NCI-H2227 (cell line): Measurements from ENCODE around the gene SPN.
"Not testable (repeated sequence)": the region's sequence is repeated elsewhere in the genome, so short reads cannot be mapped to it uniquely, and the experiment has no call there.

Experiments used
- DNase-seq: peaks from one replicate; lab custom pipeline; 2025; ENCODE audit not compliant: unreplicated experiment; lab: John Stamatoyannopoulos, UW

SPN gene

DNA sequence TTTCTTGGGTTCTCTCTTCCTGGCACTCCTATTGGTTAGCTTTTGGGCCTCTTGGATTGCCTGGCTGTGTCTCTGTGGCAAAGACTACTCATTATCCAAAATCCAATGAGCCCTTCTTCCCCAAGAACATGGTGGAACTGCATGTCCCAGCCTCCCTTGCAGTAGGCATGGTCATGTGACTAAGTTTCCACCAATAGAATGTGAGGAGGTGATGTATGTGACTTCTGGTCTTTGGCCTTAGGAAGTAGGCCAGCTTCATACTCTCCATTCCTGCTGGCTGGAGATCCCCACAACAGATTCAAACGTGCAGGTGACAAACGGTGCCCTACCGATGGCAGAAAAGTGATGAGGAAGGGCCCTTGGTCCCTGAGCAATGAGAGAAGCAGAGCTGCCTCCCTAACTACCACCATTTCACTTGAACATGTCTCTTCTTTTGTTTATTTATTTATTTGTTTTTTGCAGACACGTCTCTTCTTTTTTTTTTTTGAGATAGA is 17.3 kb upstream of the SPN start:
- peak; percentile 42 for DNase-seq

DNA sequence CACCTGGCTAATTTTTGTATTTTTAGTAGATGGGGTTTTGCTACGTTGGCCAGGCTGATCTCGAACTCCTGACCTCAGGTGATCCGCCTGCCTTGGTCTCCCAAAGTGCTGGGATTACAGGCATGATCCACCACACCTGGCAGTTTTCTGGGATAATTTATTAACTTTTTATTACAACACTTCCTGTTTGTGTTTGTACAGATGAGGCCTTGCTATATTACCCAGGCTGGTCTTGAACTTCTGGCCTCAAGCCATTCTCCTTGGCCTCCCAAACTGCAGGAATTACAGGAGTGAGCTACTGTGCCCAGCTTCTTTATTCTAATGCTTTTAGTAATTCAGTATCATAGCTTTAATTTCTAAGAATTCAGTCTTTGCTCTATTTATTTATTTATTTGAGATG is 16.1 kb upstream of the SPN start:
- DNase-seq: no peak

DNA sequence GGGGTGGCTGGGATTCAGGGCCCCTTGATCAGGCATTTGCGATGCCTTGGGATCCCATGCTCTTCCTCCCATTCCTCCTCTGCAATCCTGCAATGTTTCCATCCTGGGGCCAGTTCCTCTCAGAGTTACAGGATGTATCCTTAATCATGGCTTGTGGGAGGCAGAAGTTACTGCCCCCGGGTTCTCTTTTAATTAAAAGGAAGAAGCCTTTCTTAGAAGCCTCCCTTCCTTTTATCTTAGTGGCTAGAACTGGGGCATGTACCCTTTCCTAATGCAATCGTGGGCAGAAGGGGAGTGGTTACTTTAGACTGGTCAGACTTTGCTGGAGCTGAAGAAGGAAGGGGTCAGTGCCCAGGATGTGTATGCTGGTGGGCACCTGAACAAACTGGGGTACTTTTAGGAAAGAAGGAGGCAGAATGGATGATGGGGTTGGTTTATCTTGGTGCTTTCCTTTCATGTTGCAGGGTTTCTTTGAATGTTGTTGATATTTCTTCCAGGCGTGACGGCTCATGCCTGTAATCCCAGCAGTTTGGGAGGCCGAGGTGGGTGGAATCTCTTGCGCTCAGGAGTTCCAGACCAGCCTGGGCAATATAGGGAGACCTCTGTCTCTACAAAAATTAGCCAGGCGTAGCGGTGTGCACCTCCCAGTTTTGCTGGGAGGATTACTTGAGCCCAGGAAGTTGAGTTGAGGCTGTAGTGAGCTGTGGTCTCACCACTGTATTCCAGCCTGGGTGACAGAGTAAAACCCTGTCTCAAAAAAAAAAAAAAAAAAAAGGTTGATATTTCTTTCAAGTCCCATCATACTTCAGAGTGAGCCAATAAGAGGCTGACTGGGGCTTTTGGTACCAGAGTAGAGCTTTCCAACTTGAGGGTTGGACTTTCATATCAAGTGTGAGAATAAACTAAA is 13.2 kb upstream of the SPN start:
- DNase-seq: no peak

DNA sequence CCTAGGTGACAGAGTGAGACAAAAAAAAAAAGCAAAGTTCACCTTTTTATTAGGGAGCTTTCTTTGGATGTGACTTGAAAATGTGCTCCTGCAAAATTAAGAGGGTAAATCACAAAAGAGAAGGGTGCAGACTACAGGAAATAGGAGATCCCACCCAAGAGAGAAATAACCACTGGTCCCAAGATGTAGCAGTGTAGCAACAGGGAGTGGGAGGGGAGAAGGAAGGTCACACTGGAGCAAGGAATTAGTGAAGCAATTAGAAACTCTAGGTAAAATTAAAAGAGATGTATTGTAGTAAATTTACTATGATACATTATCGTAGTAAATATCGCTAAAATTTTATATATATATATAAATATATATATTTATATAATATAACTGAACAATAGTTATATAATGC is 12.3 kb upstream of the SPN start:
- DNase-seq: no peak

DNA sequence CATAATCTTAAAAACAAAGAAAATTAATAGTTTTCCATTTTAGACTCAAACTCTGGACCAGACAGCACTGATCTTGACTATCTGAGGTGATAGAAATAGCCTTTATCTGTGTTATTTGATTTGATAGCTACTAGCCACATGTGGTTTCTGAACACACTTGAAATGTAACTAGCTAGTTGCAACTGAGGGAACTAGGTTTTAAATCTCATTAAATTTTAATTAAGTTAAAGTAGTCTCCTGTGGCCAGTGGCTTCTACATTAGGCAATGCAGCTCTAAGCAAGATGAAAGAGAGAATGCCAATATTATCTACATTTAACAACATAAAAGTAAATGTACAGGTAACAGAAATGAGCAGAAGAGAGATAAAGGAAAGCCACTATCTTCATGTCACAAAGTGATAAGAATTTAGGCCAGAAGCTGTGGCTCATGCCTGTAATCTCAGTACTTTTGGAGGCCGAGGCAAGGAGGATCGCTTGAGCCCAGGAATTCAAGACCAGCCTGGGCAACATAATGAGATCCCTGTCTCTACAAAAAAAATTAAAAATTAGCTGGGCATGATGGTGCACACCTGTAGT is 11.2 kb upstream of the SPN start:
- DNase-seq: no peak

DNA sequence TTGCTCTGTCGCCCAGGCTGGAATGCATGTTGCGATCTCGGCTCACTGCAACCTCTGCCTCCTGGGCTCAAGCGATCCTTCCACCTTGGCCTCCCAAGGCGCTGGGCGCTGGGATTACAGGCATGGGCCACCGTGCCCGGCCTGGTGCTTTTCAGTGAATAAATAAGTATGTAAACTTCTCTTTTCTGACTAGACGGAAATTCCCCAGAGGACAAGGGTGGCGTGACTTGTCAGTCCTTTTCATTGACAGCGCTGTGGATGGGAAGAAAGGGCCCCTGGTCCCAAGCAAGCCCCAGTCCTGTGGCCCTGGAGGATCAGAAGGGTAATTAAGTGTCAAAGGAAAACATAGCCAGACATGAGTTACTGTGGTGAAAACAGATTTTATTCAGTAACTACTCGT is 9.6 kb upstream of the SPN start:
- no peak for DNase-seq

DNA sequence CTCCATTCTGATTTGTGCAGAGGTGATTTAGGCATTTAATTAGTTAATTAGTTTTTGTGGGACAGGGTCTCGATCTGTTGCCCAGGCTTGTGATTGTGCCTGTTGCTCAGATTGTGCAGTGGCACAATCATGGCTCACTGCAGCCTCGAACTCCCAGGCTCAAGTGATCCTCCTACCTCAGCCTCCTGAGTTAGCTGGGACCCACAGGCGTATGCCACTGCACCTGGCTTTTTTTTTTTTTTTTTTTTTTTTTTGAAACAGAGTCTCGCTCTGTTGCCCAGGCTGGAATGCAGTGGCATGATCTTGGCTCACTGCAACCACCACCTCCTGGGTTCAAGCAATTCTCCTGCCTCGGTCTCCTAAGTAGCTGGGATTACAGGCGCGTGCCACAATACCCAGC is 9.2 kb upstream of the SPN start:
- DNase-seq: not testable (repeated sequence)

DNA sequence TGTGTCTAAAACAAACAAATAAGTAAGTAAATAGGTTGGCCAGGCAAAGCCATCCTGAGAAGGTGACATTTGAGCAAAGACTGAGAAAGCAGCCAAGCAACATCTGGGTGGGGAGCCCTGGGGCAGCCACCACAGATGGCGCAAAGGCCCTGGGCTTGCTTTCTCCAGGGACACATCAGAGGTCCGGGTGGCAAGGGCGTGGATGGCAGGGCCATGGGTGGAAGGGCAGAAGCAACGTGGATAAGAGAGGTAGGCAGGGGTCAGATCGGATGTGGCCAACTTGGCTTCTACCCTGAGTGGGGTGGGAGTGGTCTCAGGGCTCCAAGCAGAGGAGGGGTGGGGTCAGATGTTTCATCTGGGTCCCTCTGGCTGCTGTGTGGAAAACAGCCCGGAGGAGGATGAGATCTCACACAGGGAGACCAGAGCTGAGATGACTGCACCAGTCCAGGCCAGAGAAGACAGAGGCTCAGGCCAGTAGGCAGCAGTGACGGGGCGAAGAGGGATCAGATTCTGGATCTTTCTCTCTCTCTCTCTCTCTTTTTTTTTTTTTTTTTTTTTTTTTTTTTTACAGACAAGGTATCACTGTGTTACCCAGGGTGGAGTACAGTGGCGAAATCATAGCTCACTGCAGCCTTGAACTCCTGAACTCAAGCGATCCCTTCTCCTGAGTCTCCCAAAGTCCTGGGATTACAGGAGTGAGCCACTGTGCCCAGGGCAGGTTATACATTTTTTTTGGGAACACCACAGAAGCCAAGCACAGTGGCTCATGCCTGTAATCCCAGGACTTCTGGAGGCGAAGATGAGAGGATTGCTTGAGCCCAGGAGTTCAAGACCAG is 6.1 kb upstream of the SPN start:
- no peak for DNase-seq

DNA sequence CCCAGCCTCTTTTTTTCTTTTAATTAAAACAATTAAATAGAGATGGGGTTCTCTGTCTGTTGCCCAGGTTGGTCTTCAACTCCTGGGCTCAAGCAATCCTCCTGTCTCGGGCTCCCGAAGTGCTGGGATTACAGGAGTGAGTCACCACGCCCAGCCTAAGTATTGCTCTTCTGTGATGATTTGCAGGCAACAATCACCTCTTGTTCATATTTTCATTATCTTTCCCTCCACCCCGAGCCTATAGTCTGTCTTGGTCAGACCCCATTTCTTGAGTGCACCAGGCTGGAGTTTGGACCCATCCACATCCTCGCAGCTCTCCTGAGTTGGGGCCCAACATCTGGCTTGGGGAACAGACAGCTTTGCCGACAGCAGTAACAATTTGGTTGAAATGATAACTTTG is 4.3 kb upstream of the SPN start:
- no peak for DNase-seq

DNA sequence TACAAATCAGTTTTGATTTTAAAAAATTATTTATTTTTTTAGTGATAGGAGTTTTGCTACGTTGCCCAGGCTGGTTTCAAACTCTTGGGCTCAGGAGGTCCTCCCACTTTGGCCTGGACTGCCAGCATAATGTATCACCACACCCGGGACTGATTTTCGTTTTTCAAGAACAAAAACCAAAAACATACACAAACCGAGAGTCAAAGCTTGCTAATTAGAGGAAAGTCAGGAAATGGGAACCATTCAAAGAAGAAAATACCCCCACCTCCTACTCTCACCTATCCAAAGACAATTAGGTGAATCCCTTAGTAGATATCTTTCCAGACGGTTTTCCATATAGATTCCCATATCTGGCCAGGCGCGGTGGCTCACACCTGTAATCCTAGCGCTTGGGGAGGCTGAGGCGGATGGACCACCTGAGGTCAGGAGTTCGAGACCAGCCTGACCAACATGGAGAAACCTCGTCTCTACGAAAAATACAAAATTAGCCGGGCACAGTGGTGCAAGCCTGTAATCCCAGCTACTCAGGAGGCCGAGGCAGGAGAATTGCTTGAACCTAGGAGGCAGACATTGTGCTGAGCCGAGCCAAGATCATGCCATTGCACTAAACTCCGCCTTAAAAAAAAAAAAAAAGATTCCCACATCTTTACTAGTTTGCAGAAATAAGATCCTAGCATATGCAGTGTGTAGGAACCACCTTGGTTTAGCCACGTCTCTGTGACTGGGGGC is 883 bp upstream of the SPN start:
- no peak for DNase-seq

DNA sequence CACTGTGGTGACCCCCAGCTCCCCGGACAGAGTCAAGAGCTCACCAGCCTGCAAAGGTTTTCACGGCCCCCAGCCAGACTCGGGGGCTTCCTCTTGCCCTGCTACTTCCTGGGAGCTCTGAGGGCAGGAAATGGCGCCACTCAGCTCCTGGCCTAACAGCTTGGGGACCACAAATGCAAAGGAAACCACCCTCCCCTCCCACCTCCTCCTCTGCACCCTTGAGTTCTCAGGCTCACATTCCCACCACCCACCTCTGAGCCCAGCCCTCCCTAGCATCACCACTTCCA is 375 bp upstream of the SPN start:
- DNase-seq: no peak

DNA sequence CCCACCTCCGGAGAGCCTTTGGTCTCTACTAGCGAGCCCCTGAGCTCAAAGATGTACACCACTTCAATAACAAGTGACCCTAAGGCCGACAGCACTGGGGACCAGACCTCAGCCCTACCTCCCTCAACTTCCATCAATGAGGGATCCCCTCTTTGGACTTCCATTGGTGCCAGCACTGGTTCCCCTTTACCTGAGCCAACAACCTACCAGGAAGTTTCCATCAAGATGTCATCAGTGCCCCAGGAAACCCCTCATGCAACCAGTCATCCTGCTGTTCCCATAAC is 702 bp downstream of the SPN start:
- DNase-seq: no peak

DNA sequence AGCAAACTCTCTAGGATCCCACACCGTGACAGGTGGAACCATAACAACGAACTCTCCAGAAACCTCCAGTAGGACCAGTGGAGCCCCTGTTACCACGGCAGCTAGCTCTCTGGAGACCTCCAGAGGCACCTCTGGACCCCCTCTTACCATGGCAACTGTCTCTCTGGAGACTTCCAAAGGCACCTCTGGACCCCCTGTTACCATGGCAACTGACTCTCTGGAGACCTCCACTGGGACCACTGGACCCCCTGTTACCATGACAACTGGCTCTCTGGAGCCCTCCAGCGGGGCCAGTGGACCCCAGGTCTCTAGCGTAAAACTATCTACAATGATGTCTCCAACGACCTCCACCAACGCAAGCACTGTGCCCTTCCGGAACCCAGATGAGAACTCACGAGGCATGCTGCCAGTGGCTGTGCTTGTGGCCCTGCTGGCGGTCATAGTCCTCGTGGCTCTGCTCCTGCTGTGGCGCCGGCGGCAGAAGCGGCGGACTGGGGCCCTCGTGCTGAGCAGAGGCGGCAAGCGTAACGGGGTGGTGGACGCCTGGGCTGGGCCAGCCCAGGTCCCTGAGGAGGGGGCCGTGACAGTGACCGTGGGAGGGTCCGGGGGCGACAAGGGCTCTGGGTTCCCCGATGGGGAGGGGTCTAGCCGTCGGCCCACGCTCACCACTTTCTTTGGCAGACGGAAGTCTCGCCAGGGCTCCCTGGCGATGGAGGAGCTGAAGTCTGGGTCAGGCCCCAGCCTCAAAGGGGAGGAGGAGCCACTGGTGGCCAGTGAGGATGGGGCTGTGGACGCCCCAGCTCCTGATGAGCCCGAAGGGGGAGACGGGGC is 1.3 kb downstream of the SPN start:
- no peak for DNase-seq

DNA sequence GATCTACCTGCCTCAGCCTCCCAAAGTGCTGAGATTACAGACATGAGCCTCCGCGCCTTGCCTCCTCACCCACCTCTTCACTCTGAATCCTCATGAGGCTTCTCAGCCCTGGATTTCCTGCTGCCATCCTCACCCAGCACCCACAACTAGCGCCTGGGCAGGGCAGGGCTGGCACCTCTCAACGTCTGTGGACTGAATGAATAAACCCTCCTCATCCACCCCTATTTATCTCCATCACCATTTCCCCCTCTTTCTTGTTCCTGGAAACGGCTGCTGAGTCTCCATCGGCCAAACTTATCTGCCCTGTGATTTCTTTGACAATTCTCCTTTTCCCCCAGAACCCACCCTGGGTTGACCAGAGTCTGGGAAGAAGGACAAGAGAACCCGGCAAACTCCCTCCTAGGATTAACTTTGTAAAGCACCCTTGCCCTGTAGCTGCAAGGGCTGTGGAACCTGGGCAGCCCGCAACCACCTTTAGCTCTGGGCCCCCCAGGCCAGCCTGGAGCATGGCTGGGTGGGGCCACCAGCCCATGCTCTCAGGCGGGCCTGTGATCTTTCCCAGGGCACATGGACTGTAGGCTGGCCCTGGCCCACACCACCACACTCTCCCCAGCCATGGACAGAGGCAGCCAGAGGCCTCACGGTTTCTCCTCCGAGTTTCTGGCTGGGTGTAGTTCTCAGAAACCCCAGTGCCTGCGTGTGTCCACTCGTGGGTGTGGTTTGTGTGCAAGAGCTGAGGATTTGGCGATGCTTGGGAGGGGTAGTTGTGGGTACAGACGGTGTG is 2.4 kb downstream of the SPN start:
- DNase-seq: no peak

DNA sequence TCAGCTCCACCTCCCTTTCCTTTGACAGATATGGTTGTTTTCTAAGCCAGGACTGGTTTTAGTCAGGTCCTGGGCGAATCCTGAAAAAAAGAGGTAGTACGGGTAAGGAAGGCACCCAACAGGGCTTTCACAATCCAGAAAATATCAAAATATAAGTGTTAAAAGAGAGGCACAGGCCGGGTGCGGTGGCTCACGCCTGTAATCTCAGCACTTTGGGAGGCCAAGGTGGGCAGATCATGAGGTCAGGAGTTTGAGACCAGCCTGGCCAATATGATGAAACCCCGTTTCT is 4.2 kb downstream of the SPN start:
- DNase-seq: not testable (repeated sequence)

DNA sequence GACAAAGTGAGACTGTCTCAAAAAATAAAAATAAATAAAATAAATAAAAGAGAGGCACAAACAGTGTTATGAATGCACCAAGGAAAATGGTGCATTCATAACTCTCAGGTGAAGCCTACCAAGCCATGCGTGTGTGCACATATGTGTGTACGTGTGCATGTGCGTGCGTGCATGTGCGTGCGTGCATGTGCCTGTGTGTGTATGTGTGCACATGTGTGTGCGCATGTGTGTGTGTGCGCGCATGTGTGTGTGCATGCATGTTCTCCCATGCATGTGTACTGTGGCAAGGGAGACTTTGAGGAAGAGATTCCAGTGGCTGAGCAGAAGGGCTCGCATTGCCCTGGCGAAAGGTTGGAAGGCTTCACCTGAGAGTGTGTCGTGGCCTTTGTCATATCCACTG is 4.7 kb downstream of the SPN start:
- no peak for DNase-seq

DNA sequence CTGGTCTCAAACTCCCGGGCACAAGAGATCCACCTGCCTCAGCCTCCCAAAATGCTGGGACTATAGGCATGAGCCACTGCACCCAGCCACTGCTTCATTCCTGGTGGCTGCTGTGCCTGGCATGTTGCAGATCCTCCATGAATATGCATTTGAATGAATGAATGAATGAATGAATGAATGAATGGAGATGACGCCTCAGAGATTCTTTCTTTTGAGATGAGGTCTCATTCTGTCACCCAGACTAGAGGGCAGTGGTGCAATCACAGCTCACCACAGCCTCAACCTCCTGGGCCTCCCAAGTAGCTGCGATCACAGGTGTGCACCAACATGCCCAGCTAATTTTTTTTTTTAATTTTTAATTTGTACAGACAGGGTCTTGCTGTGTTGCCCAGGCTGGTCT is 5.2 kb downstream of the SPN start:
- DNase-seq: no peak

DNA sequence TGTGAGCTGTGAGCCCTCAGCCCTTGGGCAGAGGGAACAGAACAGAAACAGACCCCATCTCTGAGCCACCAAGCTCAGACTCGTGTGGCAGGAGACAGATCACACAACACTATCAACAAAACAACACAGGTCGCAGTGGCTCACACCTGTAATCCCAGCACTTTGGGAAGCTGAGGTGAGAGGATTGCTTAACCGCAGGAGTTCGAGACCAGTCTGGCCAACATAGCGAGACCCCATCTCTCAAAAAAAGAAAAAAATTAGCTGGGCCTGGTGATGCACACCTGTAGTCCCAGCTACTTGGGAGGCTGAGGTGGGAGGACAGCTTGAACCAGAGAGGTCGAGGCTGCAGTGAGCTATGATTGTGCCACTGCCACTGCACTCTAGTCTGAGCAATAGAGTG is 10.5 kb downstream of the SPN start:
- DNase-seq: no peak

DNA sequence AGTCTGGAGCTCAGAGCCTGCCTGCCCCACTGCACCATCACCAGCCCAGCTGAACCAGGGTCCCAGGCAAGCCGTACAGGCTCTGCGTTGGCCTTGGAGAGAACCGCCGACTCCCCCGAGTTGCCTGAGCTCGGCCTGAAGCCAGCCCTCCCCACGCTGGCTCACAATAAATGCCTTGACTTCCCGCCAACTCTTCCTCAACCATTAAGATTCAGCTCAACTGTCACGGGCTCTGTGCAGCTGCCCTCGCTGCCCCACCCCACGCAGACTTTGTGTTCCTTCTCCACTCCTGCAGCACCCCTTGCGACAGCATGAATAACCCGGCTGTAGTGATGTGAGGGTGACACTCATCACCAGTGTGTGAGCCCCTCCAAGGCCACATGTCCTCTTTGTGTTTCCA is 11.1 kb downstream of the SPN start:
- DNase-seq: peak; percentile 16
